ENCODE results near the gene DCC. TPM values are rescaled to one million over a fixed set of nuclear protein-coding genes. Genes with fewer than 3 reads are reported as not detected.
"Not testable (repeated sequence)": the region's sequence is repeated elsewhere in the genome, so short reads cannot be mapped to it uniquely, and the experiment has no call there.

The DCC gene
- total RNA-seq, 2 donors from 2014 or later, result not detected

DNA sequence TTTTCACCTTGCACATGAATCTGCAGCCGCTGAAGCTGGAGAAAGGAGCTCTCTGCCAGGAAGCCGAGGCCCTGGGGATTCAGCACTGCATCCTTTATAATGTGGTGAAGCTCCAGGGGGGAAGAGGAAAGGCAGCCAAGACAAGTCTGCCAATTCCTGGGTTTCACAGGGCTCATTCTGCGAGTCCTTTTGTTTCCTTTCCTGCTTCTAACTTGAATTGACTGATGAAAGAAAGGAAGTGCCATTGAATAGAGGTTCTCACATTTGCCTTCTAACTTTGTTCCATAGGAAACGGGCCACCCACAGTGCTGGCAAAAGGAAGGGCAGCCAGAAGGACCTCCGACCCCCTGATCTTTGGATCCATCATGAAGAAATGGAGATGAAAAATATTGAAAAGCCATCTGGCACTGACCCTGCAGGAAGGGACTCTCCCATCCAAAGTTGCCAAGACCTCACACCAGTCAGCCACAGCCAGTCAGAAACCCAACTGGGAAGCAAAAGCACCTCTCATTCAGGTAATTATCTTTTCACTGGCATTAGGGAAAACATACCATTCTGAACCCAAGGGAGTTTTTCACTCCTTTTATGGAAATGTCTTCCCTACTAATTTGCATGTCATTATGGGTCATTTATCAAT, 1119.1 kb downstream of the DCC start:
- H3K27me3 Mint-ChIP-seq, result no peaks in the 10 kb centered on the region
- H3K9me3 Mint-ChIP-seq, result peaks cover 7% of the 10 kb centered on the region
- H3K4me1 Mint-ChIP-seq, result no peaks in the 10 kb centered on the region
- no peak overlapping the region for H3K27ac Mint-ChIP-seq
- no peaks in the 10 kb centered on the region for H3K36me3 Mint-ChIP-seq (ENCODE audit: low read depth)
- H3K4me3 Mint-ChIP-seq, result no peak overlapping the region
- ATAC-seq (replicated peaks), result no peak

- no peaks in the 10 kb centered on the region for H3K36me3 Mint-ChIP-seq (ENCODE audit: low read depth)
- peaks cover 9% of the 10 kb centered on the region for H3K9me3 Mint-ChIP-seq
- no peaks in the 10 kb centered on the region for H3K4me1 Mint-ChIP-seq
- H3K27ac Mint-ChIP-seq, result no peak overlapping the region
- no peak overlapping the region for H3K4me3 Mint-ChIP-seq
- no peaks in the 10 kb centered on the region for H3K27me3 Mint-ChIP-seq
- no peak for ATAC-seq (replicated peaks)
Measured at GRCh38 chr18:53467756-53468155, 1127.8 kb downstream of the DCC start.

DNA sequence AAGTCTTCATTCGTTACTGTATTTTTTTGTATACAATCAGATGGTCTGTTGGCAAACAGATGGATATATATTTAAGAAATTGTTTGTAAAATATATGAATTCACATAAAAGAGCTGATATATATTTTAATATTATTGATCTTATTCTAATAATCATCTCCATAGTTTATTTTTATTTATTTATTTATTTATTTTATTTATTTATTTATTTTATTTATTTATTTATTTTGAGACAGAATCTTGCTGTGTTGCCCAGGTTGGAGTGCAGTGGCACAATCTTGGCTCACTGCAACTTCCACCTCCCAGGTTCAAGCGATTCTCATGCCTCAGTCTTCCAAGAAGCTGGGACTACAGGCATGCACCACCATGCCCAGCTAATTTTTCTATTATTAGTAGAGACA, 1128.2 kb downstream of the DCC start:
- ATAC-seq (replicated peaks); H3K4me3 Mint-ChIP-seq; H3K36me3 Mint-ChIP-seq (ENCODE audit: low read depth); H3K4me1 Mint-ChIP-seq; H3K27me3 Mint-ChIP-seq; H3K27ac Mint-ChIP-seq; H3K9me3 Mint-ChIP-seq: not testable (repeated sequence)

DNA sequence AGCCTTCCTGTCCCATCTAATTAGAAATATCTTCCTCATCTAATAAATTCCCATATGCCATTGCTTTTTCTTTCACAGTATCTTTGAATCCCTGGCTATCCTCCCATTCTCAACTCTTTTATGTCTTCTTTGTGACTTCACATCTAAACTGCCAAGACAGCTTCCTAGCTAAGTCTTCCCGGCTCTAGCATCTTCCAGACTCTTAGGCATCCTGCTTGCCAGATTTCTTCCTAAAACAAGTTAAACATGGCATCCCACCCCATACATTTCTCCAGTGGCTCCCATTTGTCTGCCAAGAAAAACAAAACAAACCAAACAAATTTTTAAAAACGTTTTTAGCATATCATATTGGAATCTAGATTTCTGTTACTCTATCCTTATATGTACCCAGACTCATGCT, 1132.5 kb downstream of the DCC start:
- no peak for ATAC-seq (replicated peaks)
- Mint-ChIP-seq H3K27me3 (no peaks in the 10 kb centered on the region), H3K4me1 (no peaks in the 10 kb centered on the region), H3K27ac (no peak overlapping the region), H3K36me3 (ENCODE audit: low read depth) (no peaks in the 10 kb centered on the region), H3K9me3 (peaks cover 16% of the 10 kb centered on the region), H3K4me3 (no peak overlapping the region)

- Mint-ChIP-seq H3K4me3 (no peak overlapping the region), H3K4me1 (no peaks in the 10 kb centered on the region), H3K27ac (no peak overlapping the region), H3K27me3 (no peaks in the 10 kb centered on the region), H3K36me3 (ENCODE audit: low read depth) (no peaks in the 10 kb centered on the region), H3K9me3 (peaks cover 6% of the 10 kb centered on the region)
- ATAC-seq (replicated peaks), result no peak
Measured at GRCh38 chr18:53478155-53478554, 1138.2 kb downstream of the DCC start.

DNA sequence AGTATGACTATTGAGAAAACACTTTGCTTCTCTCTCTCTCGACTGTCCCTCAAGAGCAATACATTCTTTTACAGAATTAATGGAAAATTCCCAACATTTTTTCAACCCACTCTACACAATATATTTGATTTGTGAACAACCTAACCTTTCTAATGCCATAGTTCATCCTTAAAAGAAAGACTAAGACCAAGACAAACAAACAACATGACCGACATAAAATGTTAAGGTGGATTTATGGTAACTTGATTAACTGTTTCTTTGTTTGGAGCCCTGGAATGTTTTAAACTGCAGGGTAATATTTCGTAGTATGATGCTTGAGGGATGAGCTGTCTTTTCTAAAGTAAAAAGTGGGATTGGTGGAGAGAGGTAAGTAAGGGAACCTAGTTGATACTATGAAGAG, 1146.3 kb downstream of the DCC start:
- Mint-ChIP-seq H3K4me3 (no peak overlapping the region), H3K4me1 (no peaks in the 10 kb centered on the region), H3K36me3 (ENCODE audit: low read depth) (no peaks in the 10 kb centered on the region), H3K27ac (no peak overlapping the region), H3K27me3 (no peaks in the 10 kb centered on the region), H3K9me3 (peaks cover 4% of the 10 kb centered on the region)
- no peak for ATAC-seq (replicated peaks)

DNA sequence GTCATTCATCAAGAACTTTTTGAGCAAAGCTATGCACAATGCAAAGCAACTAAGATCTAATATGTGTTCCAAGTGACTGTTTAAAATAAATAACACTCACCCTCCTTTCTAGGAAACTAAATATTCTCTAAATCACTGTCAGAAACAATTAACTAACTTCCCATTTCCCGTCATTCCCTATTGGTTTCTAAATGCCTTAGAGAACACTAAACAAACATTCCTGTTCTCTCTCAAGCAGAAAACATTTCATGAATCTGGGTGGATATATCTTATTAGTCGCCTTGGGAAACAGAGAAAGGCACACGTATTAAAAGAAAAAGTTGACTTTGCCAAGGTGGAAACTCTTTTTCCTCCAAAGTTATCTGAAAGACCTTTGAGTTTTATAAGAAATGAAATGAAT, 1149.3 kb downstream of the DCC start:
- ATAC-seq (replicated peaks), result no peak
- H3K9me3 Mint-ChIP-seq, result peaks cover 12% of the 10 kb centered on the region
- no peaks in the 10 kb centered on the region for H3K4me1 Mint-ChIP-seq
- H3K4me3 Mint-ChIP-seq, result no peak overlapping the region
- no peaks in the 10 kb centered on the region for H3K36me3 Mint-ChIP-seq (ENCODE audit: low read depth)
- no peaks in the 10 kb centered on the region for H3K27me3 Mint-ChIP-seq
- H3K27ac Mint-ChIP-seq, result no peak overlapping the region

- H3K36me3 Mint-ChIP-seq (ENCODE audit: low read depth), result no peaks in the 10 kb centered on the region
- H3K4me1 Mint-ChIP-seq, result no peaks in the 10 kb centered on the region
- ATAC-seq (replicated peaks), result no peak
- H3K27ac Mint-ChIP-seq, result no peak overlapping the region
- H3K9me3 Mint-ChIP-seq, result peaks cover 17% of the 10 kb centered on the region
- H3K4me3 Mint-ChIP-seq, result no peak overlapping the region
- H3K27me3 Mint-ChIP-seq, result no peaks in the 10 kb centered on the region
Measured at GRCh38 chr18:53490019-53490418, 1150.0 kb downstream of the DCC start.

DNA sequence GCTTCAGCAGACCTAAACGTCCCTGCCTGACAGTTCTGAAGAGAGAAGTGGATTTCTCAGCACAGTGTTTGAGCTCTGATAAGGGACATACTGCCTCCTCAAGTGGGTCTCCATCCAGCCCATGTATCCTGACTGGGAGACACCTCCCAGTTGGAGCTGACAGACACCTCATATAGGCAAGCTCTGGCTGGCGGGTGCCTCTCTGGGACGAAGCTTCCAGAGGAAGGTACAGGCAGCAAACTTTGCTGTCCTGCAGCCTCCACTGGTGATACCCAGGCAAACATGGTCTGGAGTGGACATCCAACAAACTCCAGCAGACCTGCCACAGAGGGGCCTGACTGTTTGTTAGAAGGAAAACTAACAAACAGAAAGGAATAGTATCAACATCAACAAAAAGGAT, 1156.0 kb downstream of the DCC start:
- H3K27ac Mint-ChIP-seq, result no peak overlapping the region
- no peaks in the 10 kb centered on the region for H3K36me3 Mint-ChIP-seq (ENCODE audit: low read depth)
- ATAC-seq (replicated peaks), result no peak
- no peaks in the 10 kb centered on the region for H3K4me1 Mint-ChIP-seq
- no peaks in the 10 kb centered on the region for H3K27me3 Mint-ChIP-seq
- peaks cover 18% of the 10 kb centered on the region for H3K9me3 Mint-ChIP-seq
- H3K4me3 Mint-ChIP-seq, result no peak overlapping the region

GRCh38 chr18:53503914-53504441, 1164.0 kb downstream of the DCC start:
- ATAC-seq (replicated peaks), result no peak
- Mint-ChIP-seq H3K27me3 (no peaks in the 10 kb centered on the region), H3K4me3 (no peak overlapping the region), H3K27ac (no peak overlapping the region), H3K36me3 (ENCODE audit: low read depth) (no peaks in the 10 kb centered on the region), H3K9me3 (no peaks in the 10 kb centered on the region), H3K4me1 (no peaks in the 10 kb centered on the region)

DNA sequence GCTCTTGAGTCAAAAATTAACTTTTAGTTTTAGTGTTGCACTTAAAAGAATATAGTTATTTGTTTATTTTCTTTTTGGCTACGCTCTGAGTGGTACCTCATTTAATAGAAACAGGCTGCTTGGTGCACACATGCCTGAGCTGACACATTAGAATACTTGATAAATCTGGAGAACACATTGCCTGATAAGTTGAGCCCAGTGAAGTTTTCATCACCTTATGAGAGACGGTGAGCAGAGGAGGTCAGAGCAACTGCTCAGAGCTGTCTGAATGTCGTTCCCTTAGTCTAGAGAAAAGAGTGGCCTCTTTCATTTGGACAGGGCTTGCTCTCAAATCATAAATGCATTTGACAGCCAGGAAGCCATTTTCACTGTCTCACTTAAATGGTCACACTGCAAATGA, 1168.5 kb downstream of the DCC start:
- H3K4me3 Mint-ChIP-seq, result no peak overlapping the region
- H3K9me3 Mint-ChIP-seq, result no peaks in the 10 kb centered on the region
- no peaks in the 10 kb centered on the region for H3K27me3 Mint-ChIP-seq
- no peak overlapping the region for H3K27ac Mint-ChIP-seq
- H3K36me3 Mint-ChIP-seq (ENCODE audit: low read depth), result no peaks in the 10 kb centered on the region
- ATAC-seq (replicated peaks), result no peak
- H3K4me1 Mint-ChIP-seq, result no peaks in the 10 kb centered on the region

- H3K9me3 Mint-ChIP-seq, result no peaks in the 10 kb centered on the region
- no peak overlapping the region for H3K4me3 Mint-ChIP-seq
- ATAC-seq (replicated peaks), result no peak
- H3K27ac Mint-ChIP-seq, result no peak overlapping the region
- H3K4me1 Mint-ChIP-seq, result no peaks in the 10 kb centered on the region
- no peaks in the 10 kb centered on the region for H3K27me3 Mint-ChIP-seq
- no peaks in the 10 kb centered on the region for H3K36me3 Mint-ChIP-seq (ENCODE audit: low read depth)
Measured at GRCh38 chr18:53509886-53510285, 1169.9 kb downstream of the DCC start.

DNA sequence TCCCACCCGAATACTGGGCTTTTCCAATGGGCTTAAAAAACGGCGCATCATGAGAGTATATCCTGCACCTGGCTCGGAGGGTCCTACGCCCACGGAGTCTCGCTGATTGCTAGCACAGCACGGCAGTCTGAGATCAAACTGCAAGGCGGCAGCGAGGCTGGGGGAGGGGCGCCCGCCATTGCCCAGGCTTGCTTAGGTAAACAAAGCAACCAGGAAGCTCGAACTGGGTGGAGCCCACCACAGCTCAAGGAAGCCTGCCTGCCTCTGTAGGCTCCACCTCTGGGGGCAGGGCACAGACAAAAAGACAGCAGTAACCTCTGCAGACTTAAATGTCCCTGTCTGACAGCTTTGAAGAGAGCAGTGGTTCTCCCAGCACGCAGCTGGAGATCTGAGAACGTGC, 1171.7 kb downstream of the DCC start:
- not testable (repeated sequence) for H3K27me3 Mint-ChIP-seq, H3K9me3 Mint-ChIP-seq

DNA sequence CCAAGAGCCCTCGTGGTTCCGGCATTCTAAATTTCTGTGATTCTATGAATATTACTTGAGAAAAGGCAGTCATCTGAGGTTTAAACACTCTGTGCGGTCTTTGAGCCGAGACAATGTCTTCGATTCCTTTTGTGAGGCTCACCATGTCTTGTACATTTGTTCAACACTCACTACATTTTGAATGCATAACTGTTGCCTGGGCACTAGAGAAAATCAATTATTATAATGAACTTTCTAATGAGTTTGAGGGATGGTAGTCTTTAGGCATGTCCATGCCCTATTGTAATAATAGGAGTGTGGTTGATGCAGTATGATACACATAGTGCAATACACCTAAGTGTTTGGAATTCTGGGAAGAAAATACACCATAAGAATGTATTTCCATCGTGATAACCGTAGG, 1181.1 kb downstream of the DCC start:
- Mint-ChIP-seq H3K27ac (no peak overlapping the region), H3K9me3 (no peaks in the 10 kb centered on the region), H3K36me3 (ENCODE audit: low read depth) (no peaks in the 10 kb centered on the region), H3K27me3 (no peaks in the 10 kb centered on the region), H3K4me3 (no peak overlapping the region), H3K4me1 (no peaks in the 10 kb centered on the region)
- no peak for ATAC-seq (replicated peaks)

More for the DNA sequence above, 1171.7 kb downstream of the DCC start:
- not testable (repeated sequence) for H3K4me1 Mint-ChIP-seq; H3K27ac Mint-ChIP-seq; H3K4me3 Mint-ChIP-seq; ATAC-seq (replicated peaks); H3K36me3 Mint-ChIP-seq (ENCODE audit: low read depth)

DNA sequence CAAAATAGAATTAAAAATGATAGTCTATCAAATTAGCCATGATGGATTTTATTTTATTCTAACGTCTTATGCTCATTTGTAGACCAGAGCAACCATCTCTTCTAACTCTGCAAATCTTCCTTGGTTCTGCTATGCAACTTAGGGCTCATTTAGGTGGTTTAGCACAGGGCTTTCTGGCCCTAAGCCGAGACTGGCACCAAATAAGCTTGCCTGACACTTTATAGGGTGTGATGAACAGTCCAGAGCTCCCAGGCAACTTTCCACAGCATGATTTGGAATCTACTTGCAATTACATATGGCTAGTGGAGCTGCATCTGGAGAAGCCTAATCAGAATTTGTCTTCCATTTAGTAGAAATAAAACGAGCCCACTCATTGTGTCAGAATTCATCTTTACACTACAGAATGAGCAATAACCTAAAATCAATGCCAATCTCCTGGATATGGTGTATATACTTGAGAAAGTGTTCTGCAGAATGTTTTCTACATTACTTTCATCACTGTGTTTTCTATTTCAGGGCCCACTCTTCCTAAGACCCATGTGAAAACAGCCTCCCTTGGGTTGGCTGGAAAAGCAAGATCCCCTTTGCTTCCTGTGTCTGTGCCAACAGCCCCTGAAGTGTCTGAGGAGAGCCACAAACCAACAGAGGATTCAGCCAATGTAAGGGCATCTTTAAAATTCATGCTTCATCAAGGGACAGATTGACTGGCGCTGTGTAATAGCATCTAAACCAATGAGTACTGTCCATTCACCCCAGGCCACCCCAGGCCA, 1186.3 kb downstream of the DCC start:
- Mint-ChIP-seq H3K27me3 (no peaks in the 10 kb centered on the region), H3K4me3 (no peak overlapping the region), H3K36me3 (ENCODE audit: low read depth) (no peaks in the 10 kb centered on the region), H3K4me1 (no peaks in the 10 kb centered on the region), H3K9me3 (no peaks in the 10 kb centered on the region), H3K27ac (no peak overlapping the region)
- ATAC-seq (replicated peaks), result no peak
